ENCODE results near the gene TNFAIP8L2.
"Not testable (repeated sequence)": the region's sequence is repeated elsewhere in the genome, so short reads cannot be mapped to it uniquely, and the experiment has no call there.

Gene TNFAIP8L2

DNA sequence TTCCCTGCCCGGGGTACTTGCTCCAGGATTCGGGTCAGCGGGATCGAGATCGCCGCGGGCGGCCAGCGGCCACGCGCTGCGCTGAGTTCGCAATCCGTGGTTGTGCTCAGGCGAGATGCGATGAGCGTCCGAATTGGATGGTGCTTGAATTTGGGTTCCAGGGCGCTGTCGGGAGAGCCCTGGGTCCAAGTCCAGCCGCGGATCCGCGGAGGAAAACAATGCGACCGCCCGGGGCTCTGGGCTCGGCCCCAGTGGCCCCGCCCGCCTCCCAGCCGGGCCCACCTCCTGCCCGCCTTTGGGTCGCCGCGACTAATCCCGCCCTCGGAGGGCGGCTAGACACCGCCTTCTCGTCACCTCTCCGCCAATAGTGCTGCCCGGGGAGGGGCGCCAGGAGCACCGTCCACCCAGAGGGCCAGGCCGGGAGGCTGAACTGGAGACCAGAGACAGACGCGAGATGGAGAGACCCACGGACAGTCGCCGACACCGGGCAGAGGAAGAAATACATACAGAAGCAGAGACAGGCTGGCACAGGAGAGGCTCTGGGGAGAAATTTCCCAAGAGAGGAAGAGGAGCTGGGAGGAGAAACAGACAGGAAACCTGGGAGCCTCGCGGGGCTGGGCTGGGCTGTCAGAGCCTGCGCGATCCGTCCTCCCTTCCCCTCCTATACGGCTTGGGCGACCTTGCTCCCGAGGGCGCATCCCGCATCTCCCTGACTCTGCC is 9.9 kb upstream of the TNFAIP8L2 start, which contains the start of gene SEMA6C:
SEMA6C (minus strand) TSS at position 220 of the 720 bp plus-strand sequence. CDS start 4,010 bp downstream, outside the sequence.
- peak; percentile 85 for DNase-seq

DNA sequence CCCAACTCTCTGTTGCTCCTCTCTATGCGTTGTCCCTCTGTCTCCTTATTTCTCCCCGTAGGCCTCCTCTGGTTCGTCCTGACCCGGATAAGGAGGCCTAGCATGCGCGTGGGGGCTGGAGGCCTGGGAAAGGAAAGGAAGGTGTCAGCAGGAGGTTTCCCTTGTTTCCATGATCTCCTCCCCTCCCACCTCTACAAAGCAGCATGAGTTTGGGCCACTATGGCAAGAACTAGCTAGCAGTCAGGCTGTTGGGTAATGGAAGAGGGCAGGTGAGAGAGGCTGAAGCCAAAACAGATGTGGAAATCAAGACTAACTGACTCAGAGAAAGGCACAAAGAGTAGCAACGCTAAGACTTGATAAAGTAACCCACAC is 9.3 kb upstream of the TNFAIP8L2 start:
- no peak for DNase-seq

DNA sequence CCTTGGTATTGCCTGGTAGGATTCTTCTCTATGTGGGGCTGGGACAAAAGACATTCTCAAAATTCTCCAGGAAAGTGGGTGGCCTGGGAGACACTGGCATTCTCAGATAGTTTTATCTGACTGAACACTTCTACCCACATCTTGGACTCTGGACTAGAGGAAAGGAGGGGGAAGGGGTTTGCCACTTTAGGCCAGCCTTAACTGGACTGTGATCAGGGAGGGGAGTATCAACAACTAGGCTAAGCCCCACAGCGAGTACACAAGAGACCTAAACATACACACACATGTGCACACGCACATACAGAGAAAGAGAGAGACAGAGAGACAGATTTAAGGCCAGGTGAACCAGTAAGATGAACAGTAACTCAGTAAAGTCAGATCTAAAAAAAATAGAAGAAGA is 8.8 kb upstream of the TNFAIP8L2 start:
- no peak for DNase-seq

GRCh38 chr1:151157067-151157531 is 650 bp downstream of the TNFAIP8L2 start:
- DNase-seq = peak; percentile 57

GRCh38 chr1:151158326-151158725 is 1.9 kb downstream of the TNFAIP8L2 start:
- DNase-seq = no peak

DNA sequence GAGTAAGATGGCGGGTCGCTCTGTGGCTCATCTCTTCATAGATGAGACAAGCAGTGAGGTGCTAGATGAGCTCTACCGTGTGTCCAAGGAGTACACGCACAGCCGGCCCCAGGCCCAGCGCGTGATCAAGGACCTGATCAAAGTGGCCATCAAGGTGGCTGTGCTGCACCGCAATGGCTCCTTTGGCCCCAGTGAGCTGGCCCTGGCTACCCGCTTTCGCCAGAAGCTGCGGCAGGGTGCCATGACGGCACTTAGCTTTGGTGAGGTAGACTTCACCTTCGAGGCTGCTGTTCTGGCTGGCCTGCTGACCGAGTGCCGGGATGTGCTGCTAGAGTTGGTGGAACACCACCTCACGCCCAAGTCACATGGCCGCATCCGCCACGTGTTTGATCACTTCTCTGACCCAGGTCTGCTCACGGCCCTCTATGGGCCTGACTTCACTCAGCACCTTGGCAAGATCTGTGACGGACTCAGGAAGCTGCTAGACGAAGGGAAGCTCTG is 2.4 kb downstream of the TNFAIP8L2 start:
- DNase-seq = no peak

DNA sequence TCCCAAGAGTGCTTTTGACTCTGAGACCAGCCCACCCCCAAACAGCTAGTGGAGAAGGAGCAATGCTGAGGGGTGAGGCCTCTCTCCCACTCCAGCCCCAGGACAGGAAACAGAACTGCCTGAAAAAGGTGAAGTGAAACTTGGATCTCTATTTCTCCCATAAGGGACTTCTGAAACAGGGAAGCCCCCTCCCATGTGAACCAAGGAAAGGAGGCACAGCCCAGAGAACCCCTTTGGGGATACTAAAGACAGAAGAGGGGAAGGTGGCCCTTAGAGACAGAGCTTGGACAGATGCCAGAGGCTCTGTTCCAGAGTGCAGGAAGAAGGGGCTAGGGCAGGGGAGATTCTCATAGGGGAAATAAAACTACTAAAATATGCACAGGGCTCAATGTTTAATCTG is 2.9 kb downstream of the TNFAIP8L2 start:
- DNase-seq = no peak

DNA sequence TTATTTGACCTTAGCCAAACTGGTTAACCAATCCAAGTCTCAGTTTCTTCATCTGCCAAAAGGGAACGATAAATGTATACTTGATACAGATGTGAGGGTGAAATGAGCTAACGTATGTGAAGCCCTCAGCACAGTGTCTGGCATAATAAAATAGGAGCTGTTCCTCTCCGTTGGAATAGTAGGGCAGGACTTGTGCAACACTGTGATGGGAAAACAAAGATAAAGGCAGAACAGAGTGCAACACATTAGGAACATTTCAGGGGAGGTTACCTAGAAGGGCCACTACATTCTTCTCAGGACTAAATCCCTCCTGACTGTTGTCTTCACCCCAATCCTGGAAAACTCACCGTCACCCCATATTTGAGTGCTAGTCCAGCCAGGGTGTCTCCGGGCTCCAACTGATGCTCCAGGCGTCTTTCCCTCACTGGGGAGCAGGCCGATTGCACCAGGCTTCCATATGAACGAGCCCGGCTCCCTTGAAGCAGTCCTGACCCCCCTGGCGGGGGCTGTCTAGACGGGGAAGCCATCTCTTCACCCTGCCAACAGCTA is 8.4 kb downstream of the TNFAIP8L2 start:
- no peak for DNase-seq

DNA sequence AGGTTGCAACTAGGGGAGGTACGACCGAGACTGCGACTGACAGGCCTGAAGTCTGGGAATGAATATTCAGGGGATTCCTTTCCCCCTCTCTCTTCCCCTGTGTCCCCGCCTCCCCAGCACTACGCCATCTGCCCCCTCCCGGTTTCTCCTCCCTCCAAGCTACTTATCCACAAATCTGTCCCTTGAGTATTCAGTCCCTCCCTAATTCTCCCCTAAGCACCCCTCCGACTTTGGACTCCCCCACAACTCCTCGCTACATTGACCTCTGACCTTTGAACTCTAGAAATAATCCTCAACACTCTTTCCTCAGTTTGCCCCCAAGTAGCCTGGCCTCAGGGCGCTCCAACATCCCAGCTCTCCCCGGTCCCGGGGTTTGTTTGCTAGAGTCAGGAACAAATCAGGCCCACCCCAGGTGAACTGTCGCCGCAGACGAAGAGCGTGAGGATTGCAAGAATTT is 8.9 kb downstream of the TNFAIP8L2 start:
- DNase-seq = no peak

DNA sequence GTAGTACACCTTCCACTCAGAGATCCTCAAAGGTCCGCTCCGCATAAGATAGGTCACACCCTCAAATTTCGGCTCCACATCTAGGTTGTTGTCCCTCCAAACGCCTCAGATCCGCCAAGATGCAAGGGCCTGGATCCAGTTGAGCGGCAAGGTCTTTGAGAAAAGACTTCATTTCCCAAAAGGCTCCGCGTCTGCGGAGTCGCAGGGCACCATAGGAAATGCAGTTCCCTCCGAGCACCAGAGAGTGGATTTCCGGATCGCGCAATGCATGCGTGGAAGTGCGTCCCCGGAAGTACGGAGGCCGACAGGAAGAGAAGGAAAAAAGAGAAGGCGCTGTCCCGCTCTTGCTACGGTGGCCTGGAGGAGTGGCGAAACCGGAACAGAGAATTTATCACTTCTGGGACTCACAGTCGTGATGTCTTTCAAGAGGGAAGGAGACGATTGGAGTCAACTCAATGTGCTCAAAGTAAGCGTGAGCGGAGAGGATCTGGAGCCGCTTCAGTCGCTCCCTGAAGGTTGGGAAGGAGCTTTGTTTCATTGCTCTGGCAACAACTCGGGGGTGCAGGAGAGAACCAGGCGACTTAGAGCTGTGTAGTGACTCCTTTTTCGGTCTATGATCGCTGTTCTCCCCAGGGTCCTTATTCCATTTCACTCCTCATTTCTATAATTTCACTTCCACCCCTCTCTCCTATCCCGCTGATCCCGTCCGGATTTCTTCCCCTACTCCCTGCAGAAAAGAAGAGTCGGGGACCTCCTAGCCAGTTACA is 9.5 kb downstream of the TNFAIP8L2 start, which contains the start of the genes LYSMD1 and SCNM1:
LYSMD1 (minus strand) TSS at position 165 of the 767 bp plus-strand sequence. CDS start 644 bp downstream, outside the sequence.
SCNM1 (plus strand) TSS at position 407 of the 767 bp plus-strand sequence; CDS start at position 416, 9 bp downstream.
- DNase-seq = peak; percentile 93

- DNase-seq = no peak
Measured at GRCh38 chr1:151166505-151166956, 10.1 kb downstream of the TNFAIP8L2 start.

GRCh38 chr1:151167116-151167515 is 10.7 kb downstream of the TNFAIP8L2 start:
- DNase-seq = no peak

DNA sequence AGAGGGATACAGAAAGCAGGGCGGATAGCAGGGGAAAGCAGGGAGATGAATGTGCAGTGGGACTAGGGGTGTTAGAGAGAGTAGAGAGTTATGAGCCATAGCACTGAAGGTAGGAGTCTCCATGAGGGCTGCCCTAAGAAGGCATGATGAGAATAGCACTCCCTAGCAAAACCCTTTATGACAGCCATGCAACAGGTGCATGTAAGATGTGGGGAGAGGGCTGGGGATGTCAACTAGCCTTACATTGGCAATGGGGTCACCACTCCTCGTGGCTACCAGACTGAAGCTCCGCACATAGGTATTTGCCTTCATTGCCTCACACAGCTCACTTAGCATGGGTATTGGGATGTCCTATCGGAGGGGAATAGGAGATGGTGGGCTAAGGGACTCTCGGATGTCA is 14.7 kb downstream of the TNFAIP8L2 start:
- DNase-seq = no peak

DNA sequence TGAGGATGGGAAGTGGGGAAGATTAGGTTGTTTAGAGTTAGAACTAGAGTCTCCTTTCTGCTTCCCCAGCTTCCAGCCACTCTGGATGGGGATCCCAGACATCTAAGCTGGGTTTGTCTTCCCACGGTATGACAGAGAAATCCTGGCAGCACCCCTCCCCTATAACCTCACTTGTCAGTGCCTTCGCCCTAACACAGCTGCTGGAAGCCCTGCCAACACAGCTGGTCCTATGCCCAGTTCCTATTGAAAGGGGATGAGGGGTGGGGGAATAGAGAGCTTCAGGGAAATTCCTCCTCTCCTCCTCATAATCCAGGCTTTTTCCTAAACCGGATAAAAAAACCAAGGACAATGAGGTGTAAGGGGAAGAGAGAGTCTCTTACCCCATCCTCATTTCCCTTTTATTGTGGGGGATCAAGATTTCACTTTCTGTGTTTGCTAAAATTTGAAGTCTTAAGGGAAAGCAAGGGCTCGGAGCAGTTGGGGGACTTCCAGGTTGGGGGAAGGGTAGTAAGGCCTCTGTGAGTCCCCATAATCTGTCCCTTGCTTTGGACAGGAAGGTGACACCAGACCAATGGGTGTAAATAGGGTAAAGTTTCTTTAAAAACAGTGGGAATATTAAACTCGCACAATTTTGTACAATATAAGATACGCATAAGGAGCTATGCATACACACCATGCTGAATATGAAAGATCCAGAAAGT is 18.7 kb downstream of the TNFAIP8L2 start:
- DNase-seq = no peak

- DNase-seq = no peak
Measured at GRCh38 chr1:151175863-151176262, 19.4 kb downstream of the TNFAIP8L2 start, which contains the start of gene TMOD4. TMOD4 (minus strand) TSS chr1:151175981; CDS start chr1:151174875, 1,106 bp downstream.

- no peak for DNase-seq
Measured at GRCh38 chr1:151176514-151177045, 20.1 kb downstream of the TNFAIP8L2 start.

- no peak for DNase-seq
Measured at GRCh38 chr1:151184211-151184610, 27.8 kb downstream of the TNFAIP8L2 start.

DNA sequence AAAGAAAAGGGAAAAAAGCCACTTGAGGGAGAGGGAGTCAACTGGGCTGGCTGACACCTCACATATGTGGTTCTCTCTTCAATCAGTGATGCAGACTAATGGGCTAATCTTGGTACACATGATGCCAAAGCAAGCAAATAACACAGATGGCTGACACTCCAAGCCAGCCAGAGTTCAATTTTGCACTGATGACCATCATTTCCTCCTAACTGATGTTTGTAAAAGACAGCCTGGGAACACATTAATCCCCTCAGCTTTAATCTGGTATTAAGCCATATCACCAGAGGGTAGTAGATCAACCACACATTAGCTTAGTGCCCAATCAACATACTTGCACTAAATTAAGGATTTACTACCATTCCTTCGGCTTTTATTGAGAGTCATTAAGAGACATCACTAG is 30.8 kb downstream of the TNFAIP8L2 start:
- no peak for DNase-seq

GRCh38 chr1:151188667-151189066 is 32.2 kb downstream of the TNFAIP8L2 start:
- DNase-seq = not testable (repeated sequence)

GRCh38 chr1:151189637-151190445 is 33.4 kb downstream of the TNFAIP8L2 start, which contains the start of gene VPS72:
VPS72 (minus strand) TSS chr1:151190197; CDS start chr1:151190121, 76 bp downstream.
- DNase-seq = peak; percentile 82

GRCh38 chr1:151192047-151192446 is 35.6 kb downstream of the TNFAIP8L2 start:
- no peak for DNase-seq

Data from activated gamma-delta T cell treated with Interleukin-2 at 50 U/mL for 16 hours (primary cell).